Progenitor cell of endocrine pancreas (in vitro differentiated cells): Measurements from ENCODE around the gene SLC25A17. TPM values are rescaled to one million over a fixed set of nuclear protein-coding genes. Genes with fewer than 3 reads are reported as not detected.

Source experiments
- DNase-seq: peaks from one replicate; pipeline ENCODE4 v3.0.0; 2021; ENCODE audit warnings: low spot score; ENCODE audit not compliant: unreplicated experiment
- H3K27ac Mint-ChIP-seq: 2 replicates; pipeline ENCODE4 v1.8.0; 2021; ENCODE audit warnings: mild to moderate bottlenecking, moderate library complexity, mixed read lengths
- H3K27me3 Mint-ChIP-seq: 2 replicates; pipeline ENCODE4 v1.8.0; 2021; ENCODE audit warnings: mixed read lengths
- H3K36me3 Mint-ChIP-seq: 2 replicates; pipeline ENCODE4 v1.8.0; 2022; ENCODE audit warnings: mixed read lengths; ENCODE audit not compliant: insufficient read depth
- H3K4me1 Mint-ChIP-seq: 2 replicates; pipeline ENCODE4 v1.8.0; 2021; ENCODE audit warnings: low read depth, mixed read lengths
- H3K4me3 Mint-ChIP-seq: 2 replicates; pipeline ENCODE4 v1.8.0; 2021; ENCODE audit warnings: low read depth, mild to moderate bottlenecking, moderate library complexity, mixed read lengths
- H3K9me3 Mint-ChIP-seq: 2 replicates; pipeline ENCODE4 v1.8.0; 2021; ENCODE audit warnings: low read depth, mixed read lengths
- CTCF ChIP-seq: fragments of 200-600 bp; sonication (generic); IDR thresholded peaks from one replicate; pipeline ENCODE4 v1.5.0; 2021; ENCODE audit warnings: antibody characterized with exemption, mild to moderate bottlenecking; ENCODE audit not compliant: unreplicated experiment
- total RNA-seq: library from RNA; stranded (reverse); gene quantifications from 2 replicates; pipeline ENCODE4 v1.2.1, GENCODE V29; 2021

The SLC25A17 gene
- total RNA-seq, 1 donor from 2014 or later: 16.7 TPM

- no peak for TF ChIP-seq CTCF
- no peaks in the 10 kb centered on the region for H3K27me3 Mint-ChIP-seq
- H3K36me3 Mint-ChIP-seq: no peaks in the 10 kb centered on the region
- H3K4me3 Mint-ChIP-seq: no peak overlapping the region
- no peak overlapping the region for H3K27ac Mint-ChIP-seq
- DNase-seq: no peak
- peaks cover 2% of the 10 kb centered on the region for H3K4me1 Mint-ChIP-seq
- no peaks in the 10 kb centered on the region for H3K9me3 Mint-ChIP-seq
Measured at GRCh38 chr22:40805239-40805638, 13.9 kb downstream of the SLC25A17 start.

GRCh38 chr22:40803321-40803720 lies 15.8 kb downstream of the SLC25A17 start:
- no peaks in the 10 kb centered on the region for H3K27me3 Mint-ChIP-seq
- no peak overlapping the region for H3K4me3 Mint-ChIP-seq
- H3K4me1 Mint-ChIP-seq: peaks cover under 1% of the 10 kb centered on the region
- H3K9me3 Mint-ChIP-seq: no peaks in the 10 kb centered on the region
- DNase-seq: no peak
- TF ChIP-seq CTCF: no peak
- no peak overlapping the region for H3K27ac Mint-ChIP-seq
- H3K36me3 Mint-ChIP-seq: no peaks in the 10 kb centered on the region

GRCh38 chr22:40799008-40799407 lies 20.1 kb downstream of the SLC25A17 start:
- Mint-ChIP-seq H3K9me3 (no peaks in the 10 kb centered on the region), H3K4me1 (no peaks in the 10 kb centered on the region), H3K27me3 (no peaks in the 10 kb centered on the region), H3K27ac (no peak overlapping the region), H3K4me3 (no peak overlapping the region), H3K36me3 (no peaks in the 10 kb centered on the region)
- DNase-seq: no peak
- no peak for TF ChIP-seq CTCF

GRCh38 chr22:40797427-40797826 lies 21.7 kb downstream of the SLC25A17 start:
- Mint-ChIP-seq H3K27me3 (no peaks in the 10 kb centered on the region), H3K36me3 (peaks cover 2% of the 10 kb centered on the region), H3K4me3 (no peak overlapping the region), H3K4me1 (no peaks in the 10 kb centered on the region), H3K27ac (no peak overlapping the region), H3K9me3 (no peaks in the 10 kb centered on the region)
- DNase-seq: no peak
- no peak for TF ChIP-seq CTCF

- no peak for TF ChIP-seq CTCF
- no peak overlapping the region for H3K4me3 Mint-ChIP-seq
- H3K9me3 Mint-ChIP-seq: no peaks in the 10 kb centered on the region
- DNase-seq: no peak
- H3K36me3 Mint-ChIP-seq: peaks cover 14% of the 10 kb centered on the region
- no peaks in the 10 kb centered on the region for H3K4me1 Mint-ChIP-seq
- H3K27me3 Mint-ChIP-seq: no peaks in the 10 kb centered on the region
- H3K27ac Mint-ChIP-seq: no peak overlapping the region
Measured at GRCh38 chr22:40792451-40792850, 26.7 kb downstream of the SLC25A17 start.
